GM19455 (cell line): ENCODE measurements around the gene LRRC26.

ENCODE experiments used
- ATAC-seq: cut with Tn5 transposase; IDR thresholded peaks from one replicate; pipeline ENCODE4 v1.9.1; 2021; ENCODE audit not compliant: unreplicated experiment

Gene LRRC26

DNA sequence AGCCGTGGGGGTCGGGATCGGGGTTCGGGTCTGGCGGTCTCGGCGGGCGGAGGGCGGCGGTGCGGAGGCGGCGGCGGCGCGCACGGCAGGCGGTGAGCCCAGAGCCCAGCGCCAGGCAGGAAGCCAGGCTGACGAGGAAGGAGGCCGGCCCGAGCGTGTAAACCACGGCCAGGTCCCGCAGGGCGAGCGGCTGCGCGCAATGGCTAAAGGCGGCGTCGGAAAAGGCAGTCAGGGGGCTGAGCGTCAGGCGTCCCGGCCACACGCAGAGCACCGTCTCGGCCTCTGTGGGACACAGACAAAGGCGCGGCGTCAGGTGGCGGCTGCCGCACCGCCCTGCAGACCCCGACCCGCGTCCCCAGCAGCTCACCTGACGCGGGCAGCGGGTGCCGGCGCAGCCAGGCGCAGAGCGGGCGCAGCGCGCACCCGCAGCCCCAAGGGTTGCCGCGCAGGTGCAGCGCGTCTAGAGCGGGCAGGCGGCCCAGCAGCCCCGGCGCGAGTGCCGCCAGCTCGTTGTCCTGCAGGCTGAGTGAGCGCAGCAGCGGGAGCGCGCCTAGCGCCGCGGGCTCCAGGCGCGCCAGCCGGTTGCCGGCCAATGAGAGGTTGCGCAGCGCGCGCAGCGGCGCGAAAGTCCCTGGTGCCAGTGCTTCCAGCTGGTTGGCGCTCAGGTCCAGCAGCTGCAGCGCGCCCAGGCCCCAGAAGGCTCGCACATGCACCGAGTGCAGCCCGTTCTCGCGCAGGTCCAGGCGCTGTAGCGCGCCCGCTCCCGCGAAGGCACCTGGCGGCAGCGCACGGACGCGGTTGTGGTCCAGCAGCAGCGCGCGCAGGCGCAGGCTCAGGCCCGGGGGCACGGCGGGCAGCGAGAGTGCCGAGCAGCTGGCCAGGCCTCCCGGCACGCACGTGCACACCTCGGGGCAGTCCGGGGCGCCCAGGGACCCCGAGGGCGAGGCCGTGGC, 671 bp downstream of the LRRC26 start:
- ATAC-seq: no peak

DNA sequence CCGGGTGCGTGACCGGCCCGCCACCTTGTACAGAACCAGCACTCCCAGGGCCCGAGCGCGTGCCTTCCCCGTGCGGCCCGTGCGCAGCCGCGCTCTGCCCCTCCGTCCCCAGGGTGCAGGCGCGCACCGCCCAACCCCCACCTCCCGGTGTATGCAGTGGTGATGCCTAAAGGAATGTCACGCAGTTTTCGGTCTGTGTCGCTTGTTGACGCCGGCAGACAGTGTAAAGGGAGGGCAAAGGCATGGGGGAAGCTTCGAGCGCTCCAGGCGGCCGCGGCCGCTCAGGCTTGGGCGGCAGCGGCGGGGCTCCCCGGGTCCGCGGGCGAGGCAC, 1.3 kb downstream of the LRRC26 start:
- ATAC-seq: no peak

DNA sequence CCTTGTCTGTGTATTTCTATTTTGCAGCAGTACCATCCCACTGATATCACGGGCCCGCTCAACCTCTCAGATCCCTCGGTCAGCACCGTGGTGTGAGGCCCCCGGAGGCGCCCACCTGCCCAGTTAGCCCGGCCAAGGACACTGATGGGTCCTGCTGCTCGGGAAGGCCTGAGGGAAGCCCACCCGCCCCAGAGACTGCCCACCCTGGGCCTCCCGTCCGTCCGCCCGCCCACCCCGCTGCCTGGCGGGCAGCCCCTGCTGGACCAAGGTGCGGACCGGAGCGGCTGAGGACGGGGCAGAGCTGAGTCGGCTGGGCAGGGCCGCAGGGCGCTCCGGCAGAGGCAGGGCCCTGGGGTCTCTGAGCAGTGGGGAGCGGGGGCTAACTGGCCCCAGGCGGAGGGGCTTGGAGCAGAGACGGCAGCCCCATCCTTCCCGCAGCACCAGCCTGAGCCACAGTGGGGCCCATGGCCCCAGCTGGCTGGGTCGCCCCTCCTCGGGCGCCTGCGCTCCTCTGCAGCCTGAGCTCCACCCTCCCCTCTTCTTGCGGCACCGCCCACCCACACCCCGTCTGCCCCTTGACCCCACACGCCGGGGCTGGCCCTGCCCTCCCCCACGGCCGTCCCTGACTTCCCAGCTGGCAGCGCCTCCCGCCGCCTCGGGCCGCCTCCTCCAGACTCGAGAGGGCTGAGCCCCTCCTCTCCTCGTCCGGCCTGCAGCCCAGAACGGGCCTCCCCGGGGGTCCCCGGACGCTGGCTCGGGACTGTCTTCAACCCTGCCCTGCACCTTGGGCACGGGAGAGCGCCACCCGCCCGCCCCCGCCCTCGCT, 1.9 kb downstream of the LRRC26 start:
- ATAC-seq: no peak

DNA sequence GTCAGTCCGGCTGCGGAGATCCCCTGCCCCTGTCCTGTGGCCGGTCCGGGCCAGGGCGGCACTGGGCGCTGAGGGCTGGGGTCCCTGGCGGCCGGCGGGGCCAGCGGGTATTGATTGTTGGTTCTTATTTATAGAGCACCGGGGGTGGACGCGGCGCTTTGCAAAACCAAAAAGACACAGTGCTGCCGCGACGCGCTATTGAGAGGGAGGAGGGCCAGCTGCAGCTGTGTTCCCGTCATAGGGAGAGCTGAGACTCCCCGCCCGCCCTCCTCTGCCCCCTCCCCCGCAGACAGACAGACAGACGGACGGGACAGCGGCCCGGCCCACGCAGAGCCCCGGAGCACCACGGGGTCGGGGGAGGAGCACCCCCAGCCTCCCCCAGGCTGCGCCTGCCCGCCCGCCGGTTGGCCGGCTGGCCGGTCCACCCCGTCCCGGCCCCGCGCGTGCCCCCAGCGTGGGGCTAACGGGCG, 2.5 kb downstream of the LRRC26 start:
- ATAC-seq: no peak

DNA sequence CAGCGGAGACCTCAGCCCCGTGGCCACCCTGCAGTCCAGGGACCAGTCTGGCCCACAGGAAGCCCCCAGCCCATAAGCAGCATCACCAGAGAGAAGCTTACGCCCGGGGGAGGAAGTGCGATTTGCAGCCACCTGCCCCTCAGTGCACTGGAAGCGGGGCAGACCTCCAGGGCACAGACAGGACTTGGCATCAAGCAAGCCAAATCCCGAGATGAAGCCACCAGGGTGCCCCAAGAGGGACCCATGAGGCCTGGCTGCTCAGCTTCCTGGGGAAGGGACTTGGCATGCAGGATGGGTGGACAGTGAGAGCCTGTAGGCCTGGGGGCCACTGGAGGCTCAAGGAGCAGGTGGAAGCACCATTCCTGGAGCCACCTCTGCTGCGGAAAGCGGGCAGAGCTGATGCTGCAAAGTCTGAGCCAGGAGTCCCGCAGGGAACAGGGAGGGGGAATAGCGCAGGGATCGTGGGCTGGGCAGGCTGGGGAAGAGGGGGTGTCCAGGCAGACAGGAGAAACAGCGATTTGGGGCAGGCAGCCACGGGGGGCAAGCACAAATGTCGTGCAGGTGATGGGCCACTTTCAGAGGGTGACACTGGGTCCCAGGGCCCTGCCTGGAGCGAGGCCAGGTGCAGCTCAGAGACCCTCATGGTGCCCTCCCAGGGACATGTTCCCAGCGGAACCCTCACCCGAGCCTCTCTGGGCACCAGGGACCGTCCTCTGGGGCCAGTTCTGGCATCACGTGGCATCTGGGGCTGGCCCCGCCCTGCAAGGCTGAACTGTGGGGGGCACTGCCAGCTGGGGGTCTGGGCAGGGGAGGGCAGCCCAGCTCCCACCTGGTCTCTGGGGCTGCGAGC, 3.2 kb downstream of the LRRC26 start:
- no peak for ATAC-seq

DNA sequence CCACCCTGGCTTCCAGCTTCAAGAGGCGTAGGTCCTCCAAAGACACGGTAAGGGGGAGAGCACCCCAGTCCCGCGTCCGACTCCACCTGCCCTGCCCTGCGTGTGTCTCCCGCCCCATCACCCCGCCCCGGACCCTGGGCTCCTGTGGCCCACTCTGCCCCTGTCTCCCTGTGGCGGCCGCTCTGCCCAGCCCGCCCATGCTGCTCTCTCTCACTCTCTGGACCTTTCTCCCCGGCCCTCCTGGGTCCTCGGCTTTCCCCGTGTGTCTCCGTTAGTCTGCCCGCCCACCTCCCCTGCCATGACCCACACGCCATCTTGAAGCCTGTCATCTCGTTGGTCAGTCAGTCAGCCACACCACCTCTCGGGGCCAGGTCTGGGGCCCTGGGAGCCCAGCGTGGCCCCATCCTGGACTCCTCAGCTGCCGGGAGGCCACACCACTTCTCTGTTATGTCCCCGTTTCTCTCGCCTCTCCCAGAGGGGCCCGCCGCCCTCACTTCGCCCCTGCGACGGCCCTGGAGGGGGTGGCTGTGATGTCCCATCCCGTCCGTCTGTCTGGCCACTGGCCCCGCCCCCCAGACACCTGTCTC, 4.5 kb downstream of the LRRC26 start:
- no peak for ATAC-seq

DNA sequence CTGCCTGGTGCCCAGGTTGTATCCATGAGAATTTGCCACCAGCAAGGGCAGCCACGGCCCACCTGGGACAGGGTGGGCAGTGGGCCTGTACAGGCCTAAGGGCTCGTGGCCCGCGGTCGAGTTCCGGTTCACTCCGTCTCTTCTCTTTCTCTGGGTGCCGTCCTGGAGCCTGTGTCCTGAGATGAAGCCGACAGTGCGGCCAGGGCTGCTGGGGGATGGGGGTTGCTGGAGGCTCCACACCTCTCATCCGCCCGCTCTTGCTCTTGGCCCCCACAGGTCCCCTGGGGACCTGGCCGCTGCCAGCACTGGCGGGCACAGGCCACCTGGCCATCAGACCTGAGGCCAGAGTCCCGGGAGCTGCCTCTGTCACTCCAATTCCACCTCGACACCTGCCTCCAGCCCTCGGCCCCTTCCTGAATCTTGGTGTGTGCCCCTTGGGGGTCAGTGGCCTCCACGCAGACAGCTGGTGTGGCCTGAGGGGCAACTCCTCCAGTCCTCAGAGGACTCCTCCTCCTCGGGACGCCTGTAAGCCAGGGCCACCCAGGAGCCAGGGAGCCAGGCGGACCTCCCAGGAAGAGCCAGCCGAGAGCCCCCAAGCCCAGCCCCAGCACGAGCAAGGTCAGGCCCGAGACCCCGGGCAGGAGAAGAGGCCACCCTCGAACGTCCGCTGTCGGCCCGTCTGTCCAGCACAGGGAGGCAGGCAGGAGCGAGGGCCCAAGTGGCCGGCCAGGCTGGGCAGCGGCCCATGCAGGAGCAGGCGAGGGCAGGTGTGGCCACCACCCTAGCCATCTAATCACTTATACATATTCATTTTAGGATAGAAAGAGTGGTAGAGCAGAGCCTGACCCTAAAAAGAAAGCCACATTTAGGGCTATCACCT, 5.2 kb downstream of the LRRC26 start:
- ATAC-seq: no peak

DNA sequence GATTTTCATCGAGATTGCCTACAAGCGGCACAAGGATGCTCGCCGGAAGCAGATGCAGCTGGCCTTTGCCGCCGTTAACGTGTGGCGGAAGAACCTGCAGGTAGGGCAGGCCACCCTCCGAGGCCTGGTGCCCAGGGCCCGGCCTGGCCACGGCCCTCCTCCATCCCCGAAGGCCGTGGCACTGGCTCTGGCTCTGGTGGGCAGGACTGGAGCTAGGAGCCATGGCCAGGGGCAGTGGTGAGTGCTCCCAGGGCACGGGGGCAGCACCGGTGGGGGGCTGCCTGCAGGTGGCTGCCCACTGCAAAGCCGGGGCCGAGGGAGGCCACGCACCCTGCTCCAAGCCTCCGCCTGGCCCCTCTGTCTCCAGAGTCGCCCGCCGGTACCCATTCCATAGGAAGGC, 6.0 kb downstream of the LRRC26 start:
- no peak for ATAC-seq

DNA sequence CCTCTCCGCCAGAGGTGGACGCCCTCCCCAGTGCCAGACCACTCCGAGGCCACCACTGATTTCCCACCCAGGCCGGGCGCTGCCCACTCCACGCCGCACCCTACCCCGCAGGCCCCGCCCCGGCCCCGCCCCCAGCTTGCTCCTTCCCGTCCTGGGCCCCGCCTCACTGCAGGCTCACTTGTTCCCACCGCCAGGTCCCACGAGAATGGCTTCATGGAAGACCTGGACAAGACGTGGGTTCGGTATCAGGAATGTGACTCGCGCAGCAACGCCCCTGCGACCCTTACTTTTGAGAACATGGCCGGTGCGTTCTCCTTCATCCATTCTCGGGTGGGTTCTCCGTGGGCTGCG, 6.5 kb downstream of the LRRC26 start:
- ATAC-seq: no peak

DNA sequence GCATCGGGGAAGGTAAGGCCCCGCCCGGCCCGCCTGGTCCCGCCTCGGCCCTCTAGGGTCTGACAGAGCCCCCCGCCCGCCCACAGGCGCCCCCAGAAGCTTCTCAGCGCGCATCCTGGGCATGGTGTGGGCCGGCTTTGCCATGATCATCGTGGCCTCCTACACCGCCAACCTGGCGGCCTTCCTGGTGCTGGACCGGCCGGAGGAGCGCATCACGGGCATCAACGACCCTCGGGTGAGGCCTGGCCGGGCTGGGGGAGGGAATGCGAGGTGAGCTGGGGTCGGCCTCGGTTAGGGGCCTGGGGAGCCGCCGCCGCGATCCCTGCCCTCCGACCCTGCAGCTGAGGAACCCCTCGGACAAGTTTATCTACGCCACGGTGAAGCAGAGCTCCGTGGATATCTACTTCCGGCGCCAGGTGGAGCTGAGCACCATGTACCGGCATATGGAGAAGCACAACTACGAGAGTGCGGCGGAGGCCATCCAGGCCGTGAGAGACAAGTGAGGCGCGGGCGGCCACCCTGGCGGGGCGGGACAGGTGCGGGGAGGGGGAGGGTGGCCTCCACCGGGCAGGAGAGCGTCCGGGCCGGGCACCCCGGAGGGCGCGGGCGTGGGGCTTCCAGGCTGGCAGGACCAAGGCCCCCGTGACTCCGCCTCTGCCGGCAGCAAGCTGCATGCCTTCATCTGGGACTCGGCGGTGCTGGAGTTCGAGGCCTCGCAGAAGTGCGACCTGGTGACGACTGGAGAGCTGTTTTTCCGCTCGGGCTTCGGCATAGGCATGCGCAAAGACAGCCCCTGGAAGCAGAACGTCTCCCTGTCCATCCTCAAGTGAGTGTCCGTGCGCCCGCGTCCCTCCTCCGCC, 7.1 kb downstream of the LRRC26 start:
- ATAC-seq: no peak

DNA sequence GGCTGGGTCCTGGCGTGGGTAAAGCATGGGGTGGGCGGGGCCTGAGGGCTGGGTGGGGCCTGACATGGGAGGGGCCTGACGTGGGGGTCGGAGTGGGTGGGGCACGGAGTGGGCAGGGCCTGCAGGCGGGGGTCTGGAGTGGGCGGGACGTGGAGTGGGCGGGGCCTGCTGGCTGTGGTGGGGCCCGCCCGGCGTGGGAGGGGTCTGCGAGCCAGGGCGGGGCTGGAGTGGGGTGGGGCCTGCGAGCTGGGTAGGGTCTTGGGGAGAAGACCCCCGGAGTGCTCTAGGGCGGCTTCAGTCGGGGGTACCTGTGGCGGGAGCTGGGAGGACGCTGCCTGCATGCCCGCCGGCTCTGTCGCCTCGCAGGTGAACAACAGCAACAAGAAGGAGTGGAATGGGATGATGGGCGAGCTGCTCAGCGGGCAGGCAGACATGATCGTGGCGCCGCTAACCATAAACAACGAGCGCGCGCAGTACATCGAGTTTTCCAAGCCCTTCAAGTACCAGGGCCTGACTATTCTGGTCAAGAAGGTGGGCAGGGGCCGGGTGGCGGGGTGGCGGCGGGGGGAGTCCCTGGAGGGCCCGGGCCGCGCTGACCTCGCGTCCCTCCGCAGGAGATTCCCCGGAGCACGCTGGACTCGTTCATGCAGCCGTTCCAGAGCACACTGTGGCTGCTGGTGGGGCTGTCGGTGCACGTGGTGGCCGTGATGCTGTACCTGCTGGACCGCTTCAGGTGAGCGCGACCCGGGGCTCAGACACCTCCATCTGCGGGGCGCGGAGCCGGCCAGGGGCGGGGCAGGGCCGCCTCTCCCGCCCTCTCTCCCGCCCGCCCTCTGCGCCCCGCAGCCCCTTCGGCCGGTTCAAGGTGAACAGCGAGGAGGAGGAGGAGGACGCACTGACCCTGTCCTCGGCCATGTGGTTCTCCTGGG, 8.0 kb downstream of the LRRC26 start:
- no peak for ATAC-seq

DNA sequence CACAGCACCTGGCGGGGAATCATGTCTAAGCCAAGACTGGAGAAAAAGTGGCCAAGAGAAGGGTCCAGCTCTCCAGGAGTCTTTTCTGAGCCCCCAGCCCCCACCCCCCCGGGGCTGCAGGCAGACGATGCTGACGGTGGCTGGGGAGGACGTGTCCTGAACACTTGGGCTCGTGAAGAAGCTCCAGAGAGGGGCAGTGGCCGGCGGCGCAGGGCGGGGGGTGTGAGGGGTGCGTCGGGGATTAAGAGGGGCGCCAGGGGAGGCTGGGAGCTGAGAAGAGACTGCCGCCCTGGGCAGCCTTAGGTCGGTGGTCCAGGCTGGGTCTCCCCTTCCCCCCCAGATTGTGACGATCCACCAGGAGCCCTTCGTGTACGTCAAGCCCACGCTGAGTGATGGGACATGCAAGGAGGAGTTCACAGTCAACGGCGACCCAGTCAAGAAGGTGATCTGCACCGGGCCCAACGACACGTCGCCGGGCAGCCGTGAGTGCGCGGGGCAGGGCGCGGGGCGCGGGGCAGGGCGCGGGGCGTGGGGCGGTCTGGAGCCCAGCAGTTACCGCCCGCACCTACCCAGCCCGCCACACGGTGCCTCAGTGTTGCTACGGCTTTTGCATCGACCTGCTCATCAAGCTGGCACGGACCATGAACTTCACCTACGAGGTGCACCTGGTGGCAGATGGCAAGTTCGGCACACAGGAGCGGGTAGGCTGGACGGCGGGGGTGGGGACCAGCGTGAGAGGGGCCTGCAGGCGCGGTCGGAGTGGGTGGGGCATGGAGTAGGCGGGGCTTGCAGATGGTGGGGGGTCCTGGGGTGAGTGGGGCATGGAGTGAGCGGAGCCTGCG, 8.9 kb downstream of the LRRC26 start:
- ATAC-seq: no peak

DNA sequence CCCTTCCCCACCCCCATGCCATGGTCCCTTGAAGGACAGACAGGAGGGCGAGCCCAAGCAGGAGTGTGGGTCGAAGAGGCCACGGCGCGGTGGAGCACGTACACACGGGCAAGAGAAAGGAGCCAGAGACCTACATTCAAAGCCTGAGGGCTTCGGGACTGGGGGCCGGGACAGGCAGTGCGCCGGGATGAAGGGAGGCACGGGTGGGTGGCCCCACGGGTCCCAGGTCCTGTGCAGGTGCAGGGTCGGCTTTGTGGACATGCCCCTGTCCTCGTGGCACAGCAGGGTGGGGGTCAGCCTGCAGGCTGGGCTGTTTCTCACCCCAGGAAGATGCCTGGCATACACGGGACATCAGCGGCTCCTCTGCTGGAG, 9.8 kb downstream of the LRRC26 start:
- ATAC-seq: no peak

DNA sequence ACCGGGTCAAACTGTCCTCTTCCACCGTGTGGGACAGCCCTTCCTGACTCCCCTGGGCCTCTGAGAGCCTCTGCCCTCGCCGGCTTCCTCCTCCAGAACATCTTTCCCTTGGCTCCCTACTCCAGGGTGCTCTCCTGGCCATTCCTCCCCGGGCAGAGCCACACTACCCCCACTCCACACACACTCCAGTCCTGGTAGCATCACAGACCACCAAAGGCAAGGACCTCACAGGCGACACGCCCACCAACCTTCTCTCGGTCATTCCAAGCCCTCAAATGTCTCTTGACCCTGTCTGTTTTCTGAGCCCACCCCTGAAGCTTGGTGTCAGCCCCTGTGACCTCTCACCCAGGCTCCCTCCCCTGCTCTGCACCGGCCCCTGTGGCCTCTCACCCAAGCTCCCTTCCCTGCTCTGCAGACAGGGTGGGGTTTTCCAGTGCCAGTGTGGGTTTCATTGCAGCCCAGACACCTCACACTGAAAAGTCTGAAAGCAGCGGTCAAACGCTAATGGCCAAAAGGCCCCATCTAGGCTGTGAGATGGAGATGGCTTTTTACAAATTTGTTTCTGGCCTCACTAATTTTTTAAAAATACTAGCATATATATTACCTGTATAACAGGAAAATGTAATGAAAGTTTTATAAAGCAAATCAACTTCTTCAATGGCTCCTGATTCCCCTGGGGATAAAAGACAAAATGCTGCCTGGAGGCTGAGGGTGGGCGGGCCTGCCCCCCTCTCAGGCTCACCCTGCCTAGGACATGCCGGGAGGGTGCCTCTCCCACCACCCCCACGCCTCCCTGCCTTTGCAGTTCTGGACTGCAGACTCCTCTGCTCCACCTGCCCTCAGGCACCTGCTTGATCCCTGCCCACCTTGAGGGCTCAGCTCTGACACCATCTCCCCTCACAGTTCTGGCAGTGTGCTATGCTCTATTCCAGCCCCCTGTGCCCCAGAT, 10.5 kb downstream of the LRRC26 start:
- ATAC-seq: no peak

DNA sequence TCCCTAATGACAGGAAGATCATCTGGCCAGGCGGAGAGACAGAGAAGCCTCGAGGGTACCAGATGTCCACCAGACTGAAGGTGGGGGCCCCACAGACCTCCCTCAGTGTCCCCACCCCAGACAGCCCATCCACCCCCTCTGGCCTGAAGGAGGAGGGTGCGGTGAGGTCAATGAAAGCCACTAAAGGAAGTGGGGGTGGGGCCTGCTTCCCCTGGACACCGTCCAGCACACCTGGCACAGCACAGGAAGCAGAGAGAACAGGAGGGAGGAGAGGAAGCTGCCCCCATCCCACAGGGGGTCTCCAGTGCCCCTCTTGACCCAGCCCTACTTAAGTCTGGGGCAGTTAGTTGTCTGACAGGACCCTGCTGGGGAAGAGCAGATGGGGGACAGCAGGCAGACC, 11.2 kb downstream of the LRRC26 start:
- no peak for ATAC-seq
